SK-N-SH (cell line): ENCODE results near the gene PMEPA1. TPM values are rescaled to one million over a fixed set of nuclear protein-coding genes. Genes with fewer than 3 reads are reported as not detected.

Experiments
- CTCF ChIA-PET: fragments of 300-600, 350-600 bp; formaldehyde crosslinking; extraction: SDS; loops from one replicate; lab custom pipeline; 2021; lab: Yijun Ruan, JAX
- POLR2A ChIA-PET: fragments of 350-600 bp; sonication (Branson Sonifier 250); formaldehyde crosslinking; extraction: SDS; loops from one replicate; lab custom pipeline; 2020; ENCODE audit warnings: antibody characterized with exemption, inconsistent platforms; lab: Yijun Ruan, JAX
- DNase-seq: peaks from one replicate; pipeline ENCODE4 v3.0.0; 2012
- H2AFZ ChIP-seq: fragments of 200-600 bp; sonication (generic); 2 replicates; pipeline ENCODE4 v1.8.1; 2016; ENCODE audit warnings: antibody characterized with exemption, mild to moderate bottlenecking, low read depth
- H3F3A ChIP-seq: fragments of 200-600 bp; sonication (generic); replicated peaks from 2 replicates; pipeline ENCODE3; 2016; ENCODE audit warnings: antibody characterized with exemption, mild to moderate bottlenecking; ENCODE audit not compliant: insufficient read depth
- H3K27ac ChIP-seq, 2 experiments: fragments of 200-500 bp in 1 of 2; fragments of 200-600 bp in 1 of 2; sonication (Bioruptor generic) in 1 of 2; sonication (generic), shearing (Covaris generic) in 1 of 2; 2 replicates each; pipeline versions ENCODE4 v1.5.1 to v1.6.1; 2014 to 2016; ENCODE audit warnings: low read depth in 2 of 2, inconsistent platforms in 1 of 2, low read length in 1 of 2, mild to moderate bottlenecking in 1 of 2, mixed read lengths in 1 of 2
- H3K27me3 ChIP-seq: fragments of 200-600 bp; sonication (generic), shearing (Covaris generic); 2 replicates; pipeline ENCODE4 v1.6.1; 2016; ENCODE audit warnings: mixed run types; ENCODE audit not compliant: insufficient read depth
- H3K36me3 ChIP-seq, 2 experiments: fragments of 200-500 bp in 1 of 2; fragments of 200-600 bp in 1 of 2; sonication (Bioruptor generic) in 1 of 2; sonication (generic) in 1 of 2; replicated peaks in 1 of 2; 2 replicates each; pipeline versions ENCODE3 to v1.5.1; 2014 to 2016; ENCODE audit warnings: low read length in 1 of 2, mild to moderate bottlenecking in 1 of 2; ENCODE audit not compliant: insufficient read depth in 2 of 2, control insufficient read depth in 1 of 2
- H3K4me1 ChIP-seq, 2 experiments: fragments of 200-500 bp in 1 of 2; fragments of 200-600 bp in 1 of 2; sonication (Bioruptor generic) in 1 of 2; sonication (generic), shearing (Covaris generic) in 1 of 2; 2 replicates each; pipeline versions ENCODE4 v1.5.1 to v1.6.1; 2014 to 2016; ENCODE audit warnings: low read depth in 1 of 2, low read length in 1 of 2, mixed run types in 1 of 2; ENCODE audit not compliant: insufficient read depth in 2 of 2, control insufficient read depth in 1 of 2
- H3K4me2 ChIP-seq: fragments of 200-600 bp; sonication (generic), shearing (Covaris generic); 2 replicates; pipeline ENCODE4 v1.6.1; 2017; ENCODE audit warnings: mixed run types
- H3K4me3 ChIP-seq, 2 experiments: fragments of 200-500 bp in 1 of 2; fragments of 200-600 bp in 1 of 2; sonication (Bioruptor generic) in 1 of 2; sonication (generic), shearing (Covaris generic) in 1 of 2; 2 replicates each; pipeline versions ENCODE4 v1.5.1 to v1.8.1; 2014 to 2016; ENCODE audit warnings: low read depth in 2 of 2, inconsistent platforms in 1 of 2, low read length in 1 of 2, mild to moderate bottlenecking in 1 of 2, mixed read lengths in 1 of 2, moderate library complexity in 1 of 2
- H3K79me2 ChIP-seq: fragments of 200-600 bp; sonication (generic); 2 replicates; pipeline ENCODE4 v1.8.1; 2017; ENCODE audit warnings: mild to moderate bottlenecking; ENCODE audit not compliant: insufficient read depth
- H3K9ac ChIP-seq: fragments of 200-600 bp; sonication (generic); 2 replicates; pipeline ENCODE4 v1.6.1; 2017; ENCODE audit warnings: mixed run types
- H3K9me2 ChIP-seq: fragments of 200-600 bp; sonication (generic); 2 replicates; pipeline ENCODE4 v1.6.1; 2017; ENCODE audit warnings: mixed run types
- H3K9me3 ChIP-seq: fragments of 200-600 bp; sonication (generic); 2 replicates; pipeline ENCODE4 v1.6.1; 2017; ENCODE audit warnings: mixed run types, mild to moderate bottlenecking, moderate library complexity
- H4K20me1 ChIP-seq: fragments of 200-600 bp; sonication (generic); 2 replicates; pipeline ENCODE4 v1.6.1; 2017; ENCODE audit warnings: mild to moderate bottlenecking, mixed run types; ENCODE audit not compliant: insufficient read depth
- CHD2 ChIP-seq: fragments of 150-350 bp; IDR thresholded peaks from 2 replicates; pipeline ENCODE4 v1.6.1; 2018; ENCODE audit warnings: low read length; ENCODE audit not compliant: partially characterized antibody
- CTCF ChIP-seq: fragments of 200-600 bp; sonication (generic); IDR thresholded peaks from 2 replicates; pipeline ENCODE4 v1.6.1; 2017; ENCODE audit warnings: antibody characterized with exemption, mild to moderate bottlenecking, moderate library complexity
- ELF1 ChIP-seq: IDR thresholded peaks from 2 replicates; pipeline ENCODE4 v1.4.0; 2012
- EP300 ChIP-seq, 2 experiments: IDR thresholded peaks; 2 replicates each; pipeline versions ENCODE4 v1.4.0 to v1.6.1; 2012; ENCODE audit warnings: borderline replicate concordance in 1 of 2, low read depth in 1 of 2, low read length in 1 of 2
- EZH2phosphoT487 ChIP-seq: fragments of 200-600 bp; sonication (generic); IDR thresholded peaks from 2 replicates; pipeline ENCODE4 v1.6.1; 2017; ENCODE audit warnings: low read depth, mixed run types, mild to moderate bottlenecking, antibody characterized with exemption, moderate library complexity, borderline replicate concordance
- FOSL2 ChIP-seq: IDR thresholded peaks from 2 replicates; pipeline ENCODE4 v1.4.0; 2012; ENCODE audit warnings: low read depth, mild to moderate bottlenecking, moderate library complexity, borderline replicate concordance
- GABPA ChIP-seq: IDR thresholded peaks from 2 replicates; pipeline ENCODE4 v1.4.0; 2012; ENCODE audit warnings: low read depth, mild to moderate bottlenecking
- GATA2 ChIP-seq: sonication (generic); formaldehyde crosslinking; IDR thresholded peaks from 2 replicates; pipeline ENCODE4 v1.5.0; 2020; ENCODE audit warnings: mild to moderate bottlenecking, missing genetic modification reagents
- JUND ChIP-seq: IDR thresholded peaks from 2 replicates; pipeline ENCODE4 v1.4.0; 2012
- MEF2A ChIP-seq: IDR thresholded peaks from 2 replicates; pipeline ENCODE4 v1.4.0; 2012; ENCODE audit warnings: low read depth, borderline replicate concordance
- NFIC ChIP-seq: IDR thresholded peaks from 2 replicates; pipeline ENCODE4 v1.4.0; 2012; ENCODE audit warnings: borderline replicate concordance
- PBX3 ChIP-seq: IDR thresholded peaks from 2 replicates; pipeline ENCODE4; 2012
- POLR2AphosphoS5 ChIP-seq: IDR thresholded peaks from 2 replicates; pipeline ENCODE4 v1.6.1; 2012; ENCODE audit warnings: low read depth, low read length
- SIN3A ChIP-seq: IDR thresholded peaks from 2 replicates; pipeline ENCODE4 v1.6.1; 2012; ENCODE audit warnings: low read depth, mild to moderate bottlenecking, low read length, moderate library complexity, borderline replicate concordance
- SMC3 ChIP-seq: IDR thresholded peaks from 2 replicates; pipeline ENCODE4 v1.6.1; 2012; ENCODE audit warnings: low read depth, low read length, improper control_type of control experiment
- TEAD4 ChIP-seq: IDR thresholded peaks from 2 replicates; pipeline ENCODE4 v1.4.0; 2012; ENCODE audit warnings: mild to moderate bottlenecking, borderline replicate concordance; ENCODE audit not compliant: insufficient read depth
- YY1 ChIP-seq: IDR thresholded peaks from 2 replicates; pipeline ENCODE4 v1.4.0; 2012; ENCODE audit warnings: low read depth, mild to moderate bottlenecking
- WGBS: methylation state at CpG from one replicate; pipeline ENCODE4 v1.1.6; 2017; ENCODE audit warnings: low lambda C conversion rate; 5-methylcytosine and 5-hydroxymethylcytosine counted together
- polyA plus RNA-seq, 3 experiments: library from polyadenylated mRNA; depleted of rRNA; stranded (reverse); fragments of >200 nt; gene quantifications; 2 replicates each; pipeline ENCODE4 v1.2.3, GENCODE V29; 2012
- TF ChIP-seq, protein P1 (sequence below): IDR thresholded peaks from 2 replicates; pipeline ENCODE4 v1.4.0; 2012; ENCODE audit warnings: low read depth
- TF ChIP-seq, protein P2 (sequence below): IDR thresholded peaks from 2 replicates; pipeline ENCODE4 v1.4.0; 2012; ENCODE audit warnings: low read depth, borderline replicate concordance
- TF ChIP-seq, protein P3 (sequence below): IDR thresholded peaks from 2 replicates; pipeline ENCODE4 v1.4.0; 2012; ENCODE audit warnings: low read depth, borderline replicate concordance

Gene PMEPA1
- polyA plus RNA-seq, 1 of the 3 experiments (the other 2 are of a cell fraction): 7.1 TPM

- no peaks in the 10 kb centered on the region for H3K9me3 ChIP-seq
- H3F3A ChIP-seq: no peaks in the 10 kb centered on the region
- WGBS: 47% methylated on average over 5 of the region's 5 CpGs
- no peaks in the 10 kb centered on the region for H3K4me1 ChIP-seq
- H2AFZ ChIP-seq: no peak overlapping the region
- H3K27me3 ChIP-seq: no peaks in the 10 kb centered on the region; the same call in 1 of the 2 replicates
- no peaks in the 10 kb centered on the region for H3K79me2 ChIP-seq
- no peak overlapping the region for H3K27ac ChIP-seq
- DNase-seq: no peak
- CTCF ChIA-PET: interaction anchor here (1.5 to 2.5 kb wide), 3 partner anchors 8 to 604 kb away, joined by 5 to 25 read pairs (median 10); no protein-coding TSS in a partner anchor
- H4K20me1 ChIP-seq: no peaks in the 10 kb centered on the region
- no peaks in the 10 kb centered on the region for H3K9me2 ChIP-seq
- TF ChIP-seq POLR2AphosphoS5: no peak
- no peak for TF ChIP-seq SMC3
- TF ChIP-seq GABPA: no peak
- TF ChIP-seq YY1: no peak
- TF ChIP-seq TEAD4: no peak
- no peak for TF ChIP-seq JUND
- no peak for TF ChIP-seq MEF2A
- no peak for TF ChIP-seq PBX3
- TF ChIP-seq, protein P1, sequence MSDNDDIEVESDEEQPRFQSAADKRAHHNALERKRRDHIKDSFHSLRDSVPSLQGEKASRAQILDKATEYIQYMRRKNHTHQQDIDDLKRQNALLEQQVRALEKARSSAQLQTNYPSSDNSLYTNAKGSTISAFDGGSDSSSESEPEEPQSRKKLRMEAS: no peak
- no peak for TF ChIP-seq NFIC
- no peak for TF ChIP-seq CTCF
- TF ChIP-seq, all 33 proteins: peak for 0
- Histone ChIP-seq H3K9ac (no peak overlapping the region), H3K4me3 (no peak overlapping the region), H3K4me2 (no peak overlapping the region), H3K36me3 (no peaks in the 10 kb centered on the region)
- POLR2A ChIA-PET: no interaction called here
Measured at GRCh38 chr20:57605878-57606277, 103.9 kb downstream of the PMEPA1 start.

GRCh38 chr20:57605045-57605444 lies 104.8 kb downstream of the PMEPA1 start:
- no peaks in the 10 kb centered on the region for H4K20me1 ChIP-seq
- POLR2A ChIA-PET: no interaction called here
- WGBS: 73% methylated on average over 5 of the region's 5 CpGs
- TF ChIP-seq JUND: no peak
- TF ChIP-seq PBX3: no peak
- no peak for TF ChIP-seq YY1
- TF ChIP-seq CHD2: no peak
- TF ChIP-seq FOSL2: no peak
- no peak for TF ChIP-seq SIN3A
- no peak for TF ChIP-seq ELF1
- no peak for TF ChIP-seq GATA2
- no peak for TF ChIP-seq GABPA
- TF ChIP-seq EZH2phosphoT487: no peak
- TF ChIP-seq POLR2AphosphoS5: no peak
- no peak for TF ChIP-seq EP300 (IDR thresholded peaks at IDR 0.05; ENCODE audit: borderline replicate concordance in 1 of 2, low read depth in 1 of 2, low read length in 1 of 2)
- TF ChIP-seq, protein P2, sequence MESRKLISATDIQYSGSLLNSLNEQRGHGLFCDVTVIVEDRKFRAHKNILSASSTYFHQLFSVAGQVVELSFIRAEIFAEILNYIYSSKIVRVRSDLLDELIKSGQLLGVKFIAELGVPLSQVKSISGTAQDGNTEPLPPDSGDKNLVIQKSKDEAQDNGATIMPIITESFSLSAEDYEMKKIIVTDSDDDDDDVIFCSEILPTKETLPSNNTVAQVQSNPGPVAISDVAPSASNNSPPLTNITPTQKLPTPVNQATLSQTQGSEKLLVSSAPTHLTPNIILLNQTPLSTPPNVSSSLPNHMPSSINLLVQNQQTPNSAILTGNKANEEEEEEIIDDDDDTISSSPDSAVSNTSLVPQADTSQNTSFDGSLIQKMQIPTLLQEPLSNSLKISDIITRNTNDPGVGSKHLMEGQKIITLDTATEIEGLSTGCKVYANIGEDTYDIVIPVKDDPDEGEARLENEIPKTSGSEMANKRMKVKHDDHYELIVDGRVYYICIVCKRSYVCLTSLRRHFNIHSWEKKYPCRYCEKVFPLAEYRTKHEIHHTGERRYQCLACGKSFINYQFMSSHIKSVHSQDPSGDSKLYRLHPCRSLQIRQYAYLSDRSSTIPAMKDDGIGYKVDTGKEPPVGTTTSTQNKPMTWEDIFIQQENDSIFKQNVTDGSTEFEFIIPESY: no peak
- TF ChIP-seq, protein P3, sequence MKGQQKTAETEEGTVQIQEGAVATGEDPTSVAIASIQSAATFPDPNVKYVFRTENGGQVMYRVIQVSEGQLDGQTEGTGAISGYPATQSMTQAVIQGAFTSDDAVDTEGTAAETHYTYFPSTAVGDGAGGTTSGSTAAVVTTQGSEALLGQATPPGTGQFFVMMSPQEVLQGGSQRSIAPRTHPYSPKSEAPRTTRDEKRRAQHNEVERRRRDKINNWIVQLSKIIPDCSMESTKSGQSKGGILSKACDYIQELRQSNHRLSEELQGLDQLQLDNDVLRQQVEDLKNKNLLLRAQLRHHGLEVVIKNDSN: no peak

More at GRCh38 chr20:57605045-57605444, 104.8 kb downstream of the PMEPA1 start:
- Histone ChIP-seq H3K27ac (no peak overlapping the region), H3K4me1 (no peaks in the 10 kb centered on the region), H3K9ac (no peak overlapping the region), H3K9me3 (no peaks in the 10 kb centered on the region), H3K4me2 (no peak overlapping the region), H3K36me3 (no peaks in the 10 kb centered on the region), H3K79me2 (no peaks in the 10 kb centered on the region), H3K27me3 (no peaks in the 10 kb centered on the region; the same call in 1 of the 2 replicates), H2AFZ (no peak overlapping the region), H3K4me3 (no peak overlapping the region), H3F3A (no peaks in the 10 kb centered on the region), H3K9me2 (no peaks in the 10 kb centered on the region)
- no peak for DNase-seq
- CTCF ChIA-PET: interaction anchor here (0.6 to 0.8 kb wide), 4 partner anchors 9 to 575 kb away, joined by 3 read pairs; no protein-coding TSS in a partner anchor
